ENCODE data around the gene GXYLT1. TPM values are rescaled to one million over a fixed set of nuclear protein-coding genes. Genes with fewer than 3 reads are reported as not detected.

Gene GXYLT1
- total RNA-seq, 1 experiment from 2014 or later = 9.0 TPM

GRCh38 chr12:42192258-42192657 lies 47.6 kb upstream of the GXYLT1 start:
- no peaks in the 10 kb centered on the region for H3K4me1 ChIP-seq (ENCODE audit: control insufficient read depth in 1 of 2, insufficient read depth in 2 of 2, low read length in 2 of 2)
- ChIA-PET POLR2A (no interaction called here), RAD21 (ENCODE audit: low non-redundant PET in 1 of 2, low total read pairs in 2 of 2, uncharacterized antibody in 2 of 2, unreplicated experiment in 2 of 2) (no interaction called here), CTCF (no interaction called here)
- H3K27ac ChIP-seq (ENCODE audit: low read depth, low read length) = no peak overlapping the region
- no peak for DNase-seq (ENCODE audit: low read depth, low spot score)
- H3K4me2 ChIP-seq (ENCODE audit: low read length) = no peak overlapping the region
- H3K9me2 ChIP-seq (ENCODE audit: insufficient read depth) = no peaks in the 10 kb centered on the region
- H2AFZ ChIP-seq (ENCODE audit: low read depth, low read length, poor library complexity, severe bottlenecking) = no peak overlapping the region
- no peaks in the 10 kb centered on the region for H3K79me2 ChIP-seq (ENCODE audit: insufficient read depth, low read length)
- intact Hi-C loops (cut with micrococcal nuclease) = no loop called here
- no peak for TF ChIP-seq ZFX (IDR thresholded peaks at IDR 0.05)
- no peak for TF ChIP-seq MAX (IDR thresholded peaks at IDR 0.05)
- no peak for TF ChIP-seq EZH2phosphoT487 (IDR thresholded peaks at IDR 0.05; ENCODE audit: borderline replicate concordance)
- no peak for TF ChIP-seq SIN3A (IDR thresholded peaks at IDR 0.05; ENCODE audit: low read depth)
- no peak for TF ChIP-seq EGR1 (IDR thresholded peaks at IDR 0.05; ENCODE audit: low read depth)
- no peak for TF ChIP-seq TCF7L2 (IDR thresholded peaks at IDR 0.05; ENCODE audit: borderline replicate concordance, extremely low read depth, insufficient read depth, insufficient read length)
- no peak for TF ChIP-seq REST (IDR thresholded peaks at IDR 0.05; ENCODE audit: low read depth)
- no peak for TF ChIP-seq CEBPB (IDR thresholded peaks at IDR 0.05; ENCODE audit: low read depth)
- no peak for TF ChIP-seq JUND (IDR thresholded peaks at IDR 0.05)
- no peak for TF ChIP-seq CBX3 (IDR thresholded peaks at IDR 0.05; ENCODE audit: low read depth)
- no peak for TF ChIP-seq SRF (IDR thresholded peaks at IDR 0.05; ENCODE audit: low read depth)
- TF ChIP-seq CTCF (IDR thresholded peaks at IDR 0.05 in 2 of 3, conservative IDR thresholded peaks at IDR 0.05 in 1 of 3; ENCODE audit: borderline replicate concordance in 1 of 3, insufficient read depth in 1 of 3, low read depth in 2 of 3, low read length in 2 of 3) = no peak
- no peak for TF ChIP-seq POLR2AphosphoS5 (IDR thresholded peaks at IDR 0.05; ENCODE audit: low read depth, low read length)
- TF ChIP-seq POLR2A (IDR thresholded peaks at IDR 0.05; ENCODE audit: borderline replicate concordance, extremely low read depth, insufficient read depth, insufficient read length) = no peak
- no peak for TF ChIP-seq RAD21 (IDR thresholded peaks at IDR 0.05; ENCODE audit: low read depth)
- H3K9ac ChIP-seq (ENCODE audit: low read length) = no peak overlapping the region
- H3K9me3 ChIP-seq (ENCODE audit: control insufficient read depth in 1 of 2, insufficient read depth in 1 of 2, low read depth in 1 of 2, low read length in 2 of 2) = no peaks in the 10 kb centered on the region
- ATAC-seq = no peak
- no TSS peak for BruUV-seq (replicated peaks)
- H3K27me3 ChIP-seq (ENCODE audit: insufficient read depth, low read length) = no peaks in the 10 kb centered on the region
- no peaks in the 10 kb centered on the region for H3K36me3 ChIP-seq (ENCODE audit: control insufficient read depth in 1 of 2, insufficient read depth in 2 of 2, low read length in 2 of 2)
- H3K4me3 ChIP-seq (replicated peaks in 1 of 2; ENCODE audit: low read depth in 1 of 2, low read length in 2 of 2) = no peak overlapping the region
- no peaks in the 10 kb centered on the region for H4K20me1 ChIP-seq (ENCODE audit: insufficient read depth)

Measured in HCT116 (cell line).